GM21786 (cell line): ENCODE measurements around the gene GPC5.

Experiments used
- ATAC-seq: cut with Tn5 transposase; IDR thresholded peaks from one replicate; pipeline ENCODE4 v1.9.1; 2021; ENCODE audit not compliant: unreplicated experiment

Gene GPC5

GRCh38 chr13:92589955-92590354 lies 1191.5 kb downstream of the GPC5 start:
- ATAC-seq, result no peak

- ATAC-seq, result no peak
Measured at GRCh38 chr13:92590503-92590908, 1192.1 kb downstream of the GPC5 start.

- ATAC-seq, result no peak
Measured at GRCh38 chr13:92591117-92591516, 1192.7 kb downstream of the GPC5 start.

GRCh38 chr13:92592757-92593156 lies 1194.3 kb downstream of the GPC5 start:
- ATAC-seq, result no peak

GRCh38 chr13:92602560-92602959 lies 1204.1 kb downstream of the GPC5 start:
- ATAC-seq, result no peak

GRCh38 chr13:92609376-92609775 lies 1211.0 kb downstream of the GPC5 start:
- no peak for ATAC-seq

GRCh38 chr13:92612892-92613291 lies 1214.5 kb downstream of the GPC5 start:
- ATAC-seq, result no peak

- no peak for ATAC-seq
Measured at GRCh38 chr13:92613921-92614320, 1215.5 kb downstream of the GPC5 start.

- ATAC-seq, result no peak
Measured at GRCh38 chr13:92621985-92622384, 1223.6 kb downstream of the GPC5 start.

GRCh38 chr13:92622905-92623304 lies 1224.5 kb downstream of the GPC5 start:
- no peak for ATAC-seq

- ATAC-seq, result no peak
Measured at GRCh38 chr13:92626274-92626673, 1227.9 kb downstream of the GPC5 start.

GRCh38 chr13:92640936-92641335 lies 1242.5 kb downstream of the GPC5 start:
- ATAC-seq, result no peak

GRCh38 chr13:92649140-92649813 lies 1250.9 kb downstream of the GPC5 start:
- no peak for ATAC-seq

- no peak for ATAC-seq
Measured at GRCh38 chr13:92656103-92656502, 1257.7 kb downstream of the GPC5 start.

GRCh38 chr13:92656648-92657047 lies 1258.2 kb downstream of the GPC5 start:
- no peak for ATAC-seq

- no peak for ATAC-seq
Measured at GRCh38 chr13:92657565-92657964, 1259.1 kb downstream of the GPC5 start.

- no peak for ATAC-seq
Measured at GRCh38 chr13:92658293-92658692, 1259.9 kb downstream of the GPC5 start.

- no peak for ATAC-seq
Measured at GRCh38 chr13:92661406-92661805, 1263.0 kb downstream of the GPC5 start.

GRCh38 chr13:92668157-92668556 lies 1269.7 kb downstream of the GPC5 start:
- ATAC-seq, result no peak

- no peak for ATAC-seq
Measured at GRCh38 chr13:92670096-92670495, 1271.7 kb downstream of the GPC5 start.

GRCh38 chr13:92671821-92672220 lies 1273.4 kb downstream of the GPC5 start:
- no peak for ATAC-seq

GRCh38 chr13:92676246-92676645 lies 1277.8 kb downstream of the GPC5 start:
- no peak for ATAC-seq

- no peak for ATAC-seq
Measured at GRCh38 chr13:92677571-92677970, 1279.2 kb downstream of the GPC5 start.
